Thoracic aorta (tissue), 2 donors: Measurements from ENCODE around the gene NR5A2. TPM values are rescaled to one million over a fixed set of nuclear protein-coding genes. Genes with fewer than 3 reads are reported as not detected.

ENCODE experiments used
- ATAC-seq: fragments of 150-250 bp; one replicate; pipeline ENCODE4 v1.8.0; 2017; ENCODE audit warnings: low read depth; ENCODE audit not compliant: insufficient number of reproducible peaks, low FRiP score
- DNase-seq: peaks from one replicate; pipeline ENCODE4 v3.0.0-alpha.2; 2020; ENCODE audit warnings: low spot score
- H3K27ac ChIP-seq, 2 donors: fragments of 200-600 bp; sonication (generic); 1 replicate in 1 of 2; 2 replicates in 1 of 2; pipeline ENCODE4 v1.5.1; 2016; ENCODE audit warnings: mild to moderate bottlenecking in 2 of 2, moderate library complexity in 2 of 2
- H3K27me3 ChIP-seq: fragments of 200-600 bp; sonication (generic); replicated peaks from 2 replicates; pipeline ENCODE4 v1.6.0; 2016; ENCODE audit warnings: mild to moderate bottlenecking; ENCODE audit not compliant: insufficient read depth
- H3K36me3 ChIP-seq: fragments of 200-600 bp; sonication (generic); one replicate; pipeline ENCODE4 v1.5.1; 2016
- H3K4me1 ChIP-seq, 2 donors: fragments of 200-600 bp; sonication (generic); 1 replicate in 1 of 2; 2 replicates in 1 of 2; pipeline versions ENCODE4 v1.5.1 to v1.6.0; 2016; ENCODE audit warnings: low read depth in 2 of 2, mild to moderate bottlenecking in 1 of 2; ENCODE audit not compliant: control insufficient read depth in 1 of 2
- H3K4me3 ChIP-seq: fragments of 200-600 bp; sonication (generic); 2 replicates; pipeline ENCODE4 v1.5.1; 2016; ENCODE audit warnings: mild to moderate bottlenecking
- H3K9me3 ChIP-seq: fragments of 200-600 bp; sonication (generic); 2 replicates; pipeline ENCODE4 v1.5.1; 2016
- CTCF ChIP-seq: fragments of 200-600 bp; sonication (generic); IDR thresholded peaks from one replicate; pipeline ENCODE4 v1.5.1; 2019; ENCODE audit warnings: antibody characterized with exemption
- total RNA-seq, 2 donors: library from RNA; depleted of rRNA; stranded (reverse); fragments of >200 nt; gene quantifications; one replicate each; pipeline versions ENCODE4 v1.1.0 to v1.2.3, GENCODE V29; 2016

NR5A2 gene
- total RNA-seq, 2 donors from 2014 or later: 2.7 to 3.6 TPM

DNA sequence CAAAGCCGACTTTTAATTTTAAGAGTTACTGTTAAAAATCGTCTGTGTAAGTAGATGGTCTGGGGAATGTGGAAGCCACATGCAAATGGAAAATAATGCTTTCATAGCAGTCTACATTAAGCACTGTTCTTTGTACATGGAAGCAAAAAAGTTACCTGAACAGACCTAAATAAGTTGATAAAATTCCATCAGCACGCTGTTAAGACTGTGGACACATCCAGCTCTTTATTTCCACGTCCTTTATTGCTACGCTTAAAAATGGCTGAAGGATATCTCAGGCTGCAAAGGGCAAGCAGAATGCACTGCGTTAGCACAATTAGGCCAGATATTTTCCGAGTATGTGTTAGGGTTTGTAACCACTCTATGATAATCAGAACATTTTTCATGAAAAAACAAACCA lies 22.3 kb downstream of the NR5A2 start:
- Histone ChIP-seq H3K27ac (no peak overlapping the region), H3K36me3 (no peaks in the 10 kb centered on the region), H3K9me3 (no peaks in the 10 kb centered on the region), H3K4me3 (no peak overlapping the region), H3K4me1 (no peaks in the 10 kb centered on the region), H3K27me3 (no peaks in the 10 kb centered on the region)
- DNase-seq: no peak
- TF ChIP-seq CTCF: no peak
- no peak for ATAC-seq

DNA sequence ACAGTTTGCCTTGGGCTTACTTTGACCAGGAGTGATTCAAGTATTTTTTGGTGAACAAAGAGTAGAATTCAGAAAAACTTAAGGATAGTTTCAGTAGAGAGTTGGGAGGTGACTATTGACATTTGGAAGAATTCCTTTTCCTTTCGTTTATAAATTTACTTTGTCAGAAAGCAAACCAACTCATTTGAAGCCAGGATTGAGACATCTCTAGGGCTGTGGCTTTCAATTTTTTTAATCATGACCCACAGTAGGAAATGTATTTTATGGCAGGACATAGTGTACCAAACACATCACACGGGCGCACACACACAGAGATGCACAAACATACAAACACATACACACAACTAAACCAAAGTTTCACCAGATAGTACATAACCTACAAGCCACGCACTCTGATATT lies 24.1 kb downstream of the NR5A2 start:
- ATAC-seq: no peak
- H3K4me1 ChIP-seq: no peaks in the 10 kb centered on the region
- H3K27ac ChIP-seq: no peak overlapping the region
- H3K36me3 ChIP-seq: no peaks in the 10 kb centered on the region
- no peak for DNase-seq
- no peaks in the 10 kb centered on the region for H3K27me3 ChIP-seq
- H3K4me3 ChIP-seq: no peak overlapping the region
- no peaks in the 10 kb centered on the region for H3K9me3 ChIP-seq
- TF ChIP-seq CTCF: no peak

DNA sequence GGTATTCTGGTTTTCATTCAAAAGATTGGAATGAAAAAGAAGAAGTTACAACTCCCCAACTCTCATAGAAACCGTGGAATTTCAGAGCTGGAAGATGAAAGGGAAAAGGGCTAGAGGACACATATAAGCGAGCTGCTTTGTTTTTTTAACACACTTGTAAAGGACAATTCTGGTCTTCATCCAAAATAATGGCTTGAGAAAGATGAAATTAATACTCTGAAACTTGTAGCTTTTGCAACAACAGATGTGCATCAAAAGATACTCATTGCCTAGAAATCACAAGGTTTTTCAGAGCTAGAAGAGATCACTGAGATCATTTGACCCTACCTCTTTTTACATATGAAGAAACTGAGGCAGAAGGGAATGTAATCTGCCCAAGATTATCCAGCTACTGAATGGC lies 25.6 kb downstream of the NR5A2 start:
- Histone ChIP-seq H3K9me3 (no peaks in the 10 kb centered on the region), H3K27ac (no peak overlapping the region), H3K36me3 (no peaks in the 10 kb centered on the region), H3K4me3 (no peak overlapping the region), H3K27me3 (no peaks in the 10 kb centered on the region), H3K4me1 (no peaks in the 10 kb centered on the region)
- DNase-seq (no peak), ATAC-seq (no peak)
- no peak for TF ChIP-seq CTCF

DNA sequence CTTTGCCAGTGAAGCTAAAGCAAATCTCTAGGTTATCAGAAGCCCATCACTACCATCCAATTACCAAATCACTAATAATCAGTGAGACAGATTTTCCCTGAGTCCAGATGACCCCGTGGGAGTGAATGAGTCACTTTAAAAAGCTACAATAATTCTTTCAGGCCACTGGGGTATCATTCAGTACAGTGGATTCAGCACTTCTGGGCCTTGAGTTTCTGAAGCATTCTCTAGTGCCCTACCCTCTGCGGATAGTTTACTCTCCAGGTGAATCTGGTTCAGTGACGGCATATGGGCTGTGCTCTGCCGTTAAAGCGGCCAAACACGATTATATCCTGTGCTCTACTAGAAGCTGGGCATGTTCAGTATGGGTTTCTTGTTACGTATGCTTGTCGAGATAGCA lies 26.1 kb downstream of the NR5A2 start:
- no peaks in the 10 kb centered on the region for H3K4me1 ChIP-seq
- H3K9me3 ChIP-seq: no peaks in the 10 kb centered on the region
- DNase-seq (no peak), ATAC-seq (no peak)
- no peaks in the 10 kb centered on the region for H3K27me3 ChIP-seq
- H3K36me3 ChIP-seq: no peaks in the 10 kb centered on the region
- H3K4me3 ChIP-seq: no peak overlapping the region
- H3K27ac ChIP-seq: no peak overlapping the region
- TF ChIP-seq CTCF: no peak

DNA sequence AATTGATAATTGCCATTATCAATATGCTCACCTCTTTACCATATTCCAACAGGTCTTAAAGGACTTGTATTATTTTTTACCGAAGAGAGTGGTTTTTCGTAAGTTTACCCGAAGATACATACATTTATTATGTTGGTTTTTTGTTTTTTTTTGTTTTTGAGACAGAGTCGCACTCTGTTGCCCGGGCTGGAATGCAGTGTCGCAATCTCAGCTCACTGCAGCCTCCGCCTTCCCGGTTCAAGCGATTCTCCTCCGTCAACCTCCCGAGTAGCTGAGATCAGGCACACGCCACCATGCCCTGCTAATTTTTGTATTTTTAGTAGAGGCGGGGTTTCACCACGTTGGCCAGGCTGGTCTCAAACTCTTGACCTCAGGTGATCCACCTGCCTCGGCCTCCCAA lies 30.8 kb downstream of the NR5A2 start:
- DNase-seq (no peak), ATAC-seq (no peak)
- no peaks in the 10 kb centered on the region for H3K4me1 ChIP-seq
- no peaks in the 10 kb centered on the region for H3K36me3 ChIP-seq
- H3K27ac ChIP-seq: no peak overlapping the region
- no peaks in the 10 kb centered on the region for H3K9me3 ChIP-seq
- H3K4me3 ChIP-seq: no peak overlapping the region
- no peak for TF ChIP-seq CTCF
- no peaks in the 10 kb centered on the region for H3K27me3 ChIP-seq
